Astrocyte (in vitro differentiated cells and primary cell): Measurements from ENCODE around the gene KIAA0825.

Experiments used
- EZH2 ChIP-seq: IDR thresholded peaks from 2 replicates; pipeline ENCODE4 v1.6.1; 2012; ENCODE audit warnings: mild to moderate bottlenecking, low read length, inconsistent platforms; ENCODE audit not compliant: insufficient read depth
- TF ChIP-seq, protein P1 (sequence below): IDR thresholded peaks from 2 replicates; pipeline ENCODE4 v1.5.1; 2011; ENCODE audit warnings: low read depth, mild to moderate bottlenecking, inconsistent platforms, low read length, moderate library complexity; ENCODE audit not compliant: insufficient read depth

DNA sequence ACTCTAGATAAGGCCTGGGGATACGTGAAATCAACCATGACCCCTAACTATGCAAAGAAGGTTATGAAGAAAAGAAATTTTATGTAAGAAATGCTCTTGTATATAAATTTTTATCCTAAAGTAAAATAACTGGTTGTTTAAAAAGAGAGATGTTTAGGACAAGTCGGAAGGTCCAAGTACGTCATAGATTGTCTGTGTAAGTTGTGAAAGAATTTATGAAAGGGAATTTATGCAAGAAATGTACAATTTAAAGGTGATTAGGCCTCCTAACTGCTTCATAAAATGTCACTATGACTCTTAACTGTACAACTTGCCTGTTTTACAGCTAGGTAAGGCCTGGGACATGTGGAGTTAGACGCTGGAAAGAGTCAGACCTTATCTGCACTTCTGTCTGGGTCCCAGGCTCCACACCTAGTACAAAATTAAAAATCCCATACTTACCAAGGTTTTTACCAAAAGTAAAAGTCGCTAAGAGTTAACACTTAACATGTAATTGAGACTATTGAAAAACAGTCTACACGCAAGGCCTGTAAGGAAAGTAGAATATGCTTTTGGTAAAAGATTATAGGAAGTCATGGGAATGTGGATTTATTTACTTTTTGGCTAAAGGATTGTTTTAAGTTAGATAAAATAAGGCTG is 77.4 kb downstream of the KIAA0825 start:
- TF ChIP-seq, protein P1, sequence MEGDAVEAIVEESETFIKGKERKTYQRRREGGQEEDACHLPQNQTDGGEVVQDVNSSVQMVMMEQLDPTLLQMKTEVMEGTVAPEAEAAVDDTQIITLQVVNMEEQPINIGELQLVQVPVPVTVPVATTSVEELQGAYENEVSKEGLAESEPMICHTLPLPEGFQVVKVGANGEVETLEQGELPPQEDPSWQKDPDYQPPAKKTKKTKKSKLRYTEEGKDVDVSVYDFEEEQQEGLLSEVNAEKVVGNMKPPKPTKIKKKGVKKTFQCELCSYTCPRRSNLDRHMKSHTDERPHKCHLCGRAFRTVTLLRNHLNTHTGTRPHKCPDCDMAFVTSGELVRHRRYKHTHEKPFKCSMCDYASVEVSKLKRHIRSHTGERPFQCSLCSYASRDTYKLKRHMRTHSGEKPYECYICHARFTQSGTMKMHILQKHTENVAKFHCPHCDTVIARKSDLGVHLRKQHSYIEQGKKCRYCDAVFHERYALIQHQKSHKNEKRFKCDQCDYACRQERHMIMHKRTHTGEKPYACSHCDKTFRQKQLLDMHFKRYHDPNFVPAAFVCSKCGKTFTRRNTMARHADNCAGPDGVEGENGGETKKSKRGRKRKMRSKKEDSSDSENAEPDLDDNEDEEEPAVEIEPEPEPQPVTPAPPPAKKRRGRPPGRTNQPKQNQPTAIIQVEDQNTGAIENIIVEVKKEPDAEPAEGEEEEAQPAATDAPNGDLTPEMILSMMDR = no peak
- TF ChIP-seq EZH2 = no peak
